NOMO-1 treated with dmso at 0.1 percent for 144 hours (cell line): ENCODE data around the gene CECR2.

Experiments used
- DNase-seq: peaks from one replicate; lab custom pipeline; 2025; ENCODE audit not compliant: unreplicated experiment; lab: John Stamatoyannopoulos, UW

CECR2 gene

DNA sequence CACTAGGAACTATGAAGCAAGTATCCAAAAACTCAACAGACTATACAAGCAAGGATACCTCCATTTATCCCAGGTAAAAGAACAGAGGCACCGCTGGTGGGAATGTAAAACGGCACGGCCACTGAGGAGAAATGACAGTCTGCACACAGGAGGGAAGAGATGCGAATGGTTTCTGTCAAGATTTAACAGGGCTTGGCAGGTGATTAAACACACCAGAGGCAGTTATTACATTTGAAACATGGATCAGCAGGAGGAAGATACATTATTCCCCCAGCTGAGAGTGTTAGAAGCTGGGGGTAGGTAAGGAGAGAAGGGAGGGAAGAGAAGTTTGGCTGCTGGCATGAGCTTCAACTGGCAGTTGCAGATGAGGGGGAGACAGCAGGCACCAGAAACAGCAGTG, 229.1 kb downstream of the CECR2 start:
- no peak for DNase-seq

DNA sequence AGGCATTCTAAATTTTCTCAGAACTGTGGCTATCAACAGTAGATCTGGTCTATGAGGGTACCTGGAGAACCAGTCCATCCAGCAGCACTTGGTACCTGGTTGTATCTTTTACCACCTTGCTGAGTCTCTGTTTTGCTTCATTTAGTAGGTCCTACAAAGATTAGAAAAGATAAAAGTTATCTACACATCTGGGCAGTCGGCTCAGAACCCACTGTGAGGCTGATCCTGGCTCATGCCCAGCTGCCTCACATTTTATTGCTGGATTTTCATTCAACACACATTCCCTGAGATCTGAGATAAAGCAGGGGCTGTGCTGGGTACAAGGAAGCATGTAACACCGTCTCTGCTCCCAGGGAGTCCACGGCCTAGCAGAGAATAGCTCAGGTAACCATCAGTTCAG, 231.8 kb downstream of the CECR2 start:
- DNase-seq, result no peak

DNA sequence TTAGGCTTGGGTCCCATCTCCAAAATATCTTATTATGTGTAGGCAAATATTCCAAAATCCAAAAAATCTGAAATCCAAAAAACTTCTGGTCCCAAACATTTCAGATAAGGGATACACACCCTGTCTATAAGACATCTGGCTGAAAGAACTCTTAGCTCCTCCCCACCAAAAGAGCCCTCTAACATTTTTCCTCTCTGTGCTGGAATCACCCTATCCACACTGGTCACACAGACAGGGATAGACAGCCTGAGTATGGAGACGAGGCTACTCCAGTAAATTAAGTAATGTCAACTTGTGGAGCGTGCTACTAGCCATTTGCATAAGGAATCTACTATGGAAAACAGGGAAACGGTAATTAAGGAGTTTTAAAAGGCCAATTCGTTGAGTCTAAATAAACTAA, 234.4 kb downstream of the CECR2 start:
- no peak for DNase-seq

- DNase-seq, result no peak
Observed at GRCh38 chr22:17606496-17606895, 237.2 kb downstream of the CECR2 start.
